Right lobe of liver (tissue), 6 donors: ENCODE data around the gene DLG1. TPM values are rescaled to one million over a fixed set of nuclear protein-coding genes. Genes with fewer than 3 reads are reported as not detected.

Source experiments
- ATAC-seq, 4 donors: fragments of 200-7000 bp; cut with Tn5 transposase; one replicate each; pipeline ENCODE4 v1.9.1; 2020; ENCODE audit warnings: mild to moderate bottlenecking in 4 of 4, moderate library complexity in 4 of 4
- DNase-seq, 3 donors: peaks; one replicate each; pipeline ENCODE4 v3.0.0-alpha.2; 2020
- H3K27ac ChIP-seq, 3 donors: fragments of 200-600 bp; one replicate each; pipeline ENCODE4 v1.8.0; 2022
- H3K27me3 ChIP-seq, 2 donors: fragments of 200-600 bp; one replicate each; pipeline ENCODE4 v1.8.0; 2022
- H3K36me3 ChIP-seq, 4 donors: fragments of 200-600 bp; sonication (generic) in 1 of 4; one replicate each; pipeline versions ENCODE4 v1.5.1 to v1.8.0; 2017 to 2022; ENCODE audit warnings: control low read depth in 1 of 4
- H3K4me1 ChIP-seq, 4 donors: fragments of 200-600 bp; sonication (generic) in 1 of 4; one replicate each; pipeline versions ENCODE4 v1.5.1 to v1.8.0; 2017 to 2022; ENCODE audit warnings: control low read depth in 1 of 4
- H3K4me3 ChIP-seq, 3 donors: fragments of 200-600 bp; one replicate each; pipeline ENCODE4 v1.8.0; 2022
- H3K9me3 ChIP-seq, 4 donors: fragments of 200-600 bp; sonication (generic) in 1 of 4; one replicate each; pipeline versions ENCODE4 v1.5.1 to v1.8.0; 2017 to 2022; ENCODE audit warnings: control low read depth in 1 of 4
- POLR2A ChIP-seq: fragments of 450-650 bp; IDR thresholded peaks from one replicate; pipeline ENCODE4 v1.6.1; 2017; ENCODE audit warnings: antibody characterized with exemption, mild to moderate bottlenecking
- WGBS: methylation state at CpG from one replicate; pipeline ENCODE4 v1.1.6; 2018; ENCODE audit warnings: low coverage, low lambda C conversion rate; ENCODE audit not compliant: insufficient coverage; ENCODE audit errors: missing lambda C conversion rate; 5-methylcytosine and 5-hydroxymethylcytosine counted together
- intact Hi-C, 2 donors: fragments of 100-400 bp; cut with DNase I; formaldehyde crosslinking; loops; one replicate each; pipeline versions ENCODE4 v1.11.2 to v1.14.1; 2022
- total RNA-seq, 6 experiments: library from RNA; depleted of rRNA in 2 of 6; stranded (reverse); fragments of >200 nt in 2 of 6; fragmentation: NEBNext Ultra II Directional in 3 of 6; extraction: Animal tissue kit (Norgen Biotek cat#: 25700) in 3 of 6; gene quantifications; one replicate each; pipeline versions ENCODE4 v1.1.0 to v1.2.4, GENCODE V29; 2016 to 2023
- TF ChIP-seq, protein P1 (sequence below), 4 donors: fragments of 200-600 bp in 3 of 4; fragments of 450-650 bp in 1 of 4; IDR thresholded peaks; one replicate each; pipeline versions ENCODE4 v1.5.1 to v1.8.0; 2016 to 2022; ENCODE audit warnings: antibody characterized with exemption in 4 of 4, mild to moderate bottlenecking in 2 of 4
- donor health status: DM: no; HTN: yes; CAD: no.
- donor health status: DM: no; HTN: no; CAD: no.
- donor health status: DM: no; HTN: no; CAD: no.
- donor health status: DM: no; HTN: yes; CAD: no.
- donor health status: DM: no; HTN: yes; CAD: no.

The DLG1 gene
- total RNA-seq, 6 experiments from 2014 or later: 36.1 to 50.2 (median 44.2) TPM

DNA sequence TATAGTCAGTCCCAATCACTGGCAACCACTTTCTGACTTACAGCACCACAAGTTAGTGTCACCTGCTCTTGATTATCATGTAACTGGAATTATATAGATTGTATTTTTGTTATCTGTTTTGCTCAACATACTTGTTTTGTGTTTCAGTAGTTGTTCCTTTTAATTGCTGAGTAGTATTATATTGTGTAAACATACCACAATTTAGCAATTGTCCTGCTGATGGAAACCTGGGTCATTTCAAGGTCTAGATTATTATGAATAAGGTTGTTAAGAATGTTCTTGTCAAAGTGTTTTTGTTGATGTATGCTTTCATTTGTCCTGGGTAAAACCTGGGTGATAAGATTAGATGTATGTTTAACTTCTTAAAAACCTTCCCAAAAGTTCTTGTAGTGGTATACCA is 186.7 kb downstream of the DLG1 start:
- TF ChIP-seq, protein P1, sequence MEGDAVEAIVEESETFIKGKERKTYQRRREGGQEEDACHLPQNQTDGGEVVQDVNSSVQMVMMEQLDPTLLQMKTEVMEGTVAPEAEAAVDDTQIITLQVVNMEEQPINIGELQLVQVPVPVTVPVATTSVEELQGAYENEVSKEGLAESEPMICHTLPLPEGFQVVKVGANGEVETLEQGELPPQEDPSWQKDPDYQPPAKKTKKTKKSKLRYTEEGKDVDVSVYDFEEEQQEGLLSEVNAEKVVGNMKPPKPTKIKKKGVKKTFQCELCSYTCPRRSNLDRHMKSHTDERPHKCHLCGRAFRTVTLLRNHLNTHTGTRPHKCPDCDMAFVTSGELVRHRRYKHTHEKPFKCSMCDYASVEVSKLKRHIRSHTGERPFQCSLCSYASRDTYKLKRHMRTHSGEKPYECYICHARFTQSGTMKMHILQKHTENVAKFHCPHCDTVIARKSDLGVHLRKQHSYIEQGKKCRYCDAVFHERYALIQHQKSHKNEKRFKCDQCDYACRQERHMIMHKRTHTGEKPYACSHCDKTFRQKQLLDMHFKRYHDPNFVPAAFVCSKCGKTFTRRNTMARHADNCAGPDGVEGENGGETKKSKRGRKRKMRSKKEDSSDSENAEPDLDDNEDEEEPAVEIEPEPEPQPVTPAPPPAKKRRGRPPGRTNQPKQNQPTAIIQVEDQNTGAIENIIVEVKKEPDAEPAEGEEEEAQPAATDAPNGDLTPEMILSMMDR (IDR thresholded peaks at IDR 0.05): no peak
- TF ChIP-seq POLR2A: no peak
- DNase-seq: no peak
- intact Hi-C loops: no loop called here
- Histone ChIP-seq H3K9me3 (no peaks in the 10 kb centered on the region), H3K4me1 (no peaks in the 10 kb centered on the region), H3K27ac (no peak overlapping the region), H3K27me3 (no peaks in the 10 kb centered on the region), H3K4me3 (no peak overlapping the region), H3K36me3 (peaks cover 0 to 2% (median 0%) of the 10 kb centered on the region in 4 donors)
- ATAC-seq: no peak

DNA sequence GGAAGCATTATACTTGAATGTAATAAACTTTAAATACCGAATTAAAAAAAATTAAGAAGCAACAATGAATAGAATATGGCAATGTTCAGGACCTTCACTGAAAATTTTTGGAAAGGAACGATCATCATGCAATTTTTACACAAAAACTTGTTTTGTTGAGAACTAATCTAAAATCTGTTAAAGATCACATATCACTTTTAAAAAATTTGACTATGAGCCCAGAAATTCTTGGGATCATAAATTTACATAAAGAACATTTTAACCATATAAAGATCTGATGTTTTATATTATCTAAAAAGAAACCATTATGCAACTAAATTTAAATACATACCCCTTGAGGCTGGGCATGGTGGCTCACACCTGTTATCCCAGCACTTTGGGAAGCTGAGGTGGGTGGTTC is 192.6 kb downstream of the DLG1 start:
- H3K27me3 ChIP-seq: no peaks in the 10 kb centered on the region
- no peak overlapping the region for H3K27ac ChIP-seq
- no peak for ATAC-seq
- DNase-seq: no peak
- peaks cover 0 to 13% (median 5%) of the 10 kb centered on the region in 4 donors for H3K36me3 ChIP-seq
- H3K4me1 ChIP-seq: no peaks in the 10 kb centered on the region
- TF ChIP-seq, protein P1 (IDR thresholded peaks at IDR 0.05): no peak
- TF ChIP-seq POLR2A: no peak
- no peak overlapping the region for H3K4me3 ChIP-seq
- intact Hi-C loops: no loop called here
- H3K9me3 ChIP-seq: no peaks in the 10 kb centered on the region
- WGBS: 97% methylated on average over 2 of the region's 2 CpGs

DNA sequence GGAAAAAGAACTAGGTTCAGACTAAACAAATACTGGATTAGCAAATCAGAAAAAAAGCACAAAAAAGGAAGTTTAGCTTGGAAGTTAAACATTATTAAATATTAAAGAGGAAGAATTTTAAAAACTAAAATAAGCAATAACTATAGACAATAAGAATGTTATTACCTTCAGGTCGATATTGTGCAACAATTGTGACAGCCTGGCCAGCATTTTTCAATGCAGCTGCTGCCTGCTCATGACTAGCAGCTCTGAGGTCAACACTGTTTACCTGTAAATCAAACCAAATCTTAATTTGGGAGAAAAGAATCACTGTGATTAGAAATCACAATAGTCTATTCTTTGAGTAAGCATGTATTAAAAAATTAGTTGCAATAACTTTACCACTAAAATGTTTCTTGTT is 193.7 kb downstream of the DLG1 start:
- H3K27ac ChIP-seq: no peak overlapping the region
- TF ChIP-seq POLR2A: no peak
- ATAC-seq (peak in 3 of 4 donors; percentile 58 to 69 (median 66)), DNase-seq (peak in 1 of 3 donors; percentile 29)
- H3K27me3 ChIP-seq: no peaks in the 10 kb centered on the region
- H3K36me3 ChIP-seq: peaks cover 0 to 13% (median 5%) of the 10 kb centered on the region in 4 donors
- intact Hi-C loops: no loop called here
- no peak overlapping the region for H3K4me3 ChIP-seq
- no peaks in the 10 kb centered on the region for H3K9me3 ChIP-seq
- 30% methylated on average over 1 of the region's 1 CpG for WGBS
- H3K4me1 ChIP-seq: no peaks in the 10 kb centered on the region

DNA sequence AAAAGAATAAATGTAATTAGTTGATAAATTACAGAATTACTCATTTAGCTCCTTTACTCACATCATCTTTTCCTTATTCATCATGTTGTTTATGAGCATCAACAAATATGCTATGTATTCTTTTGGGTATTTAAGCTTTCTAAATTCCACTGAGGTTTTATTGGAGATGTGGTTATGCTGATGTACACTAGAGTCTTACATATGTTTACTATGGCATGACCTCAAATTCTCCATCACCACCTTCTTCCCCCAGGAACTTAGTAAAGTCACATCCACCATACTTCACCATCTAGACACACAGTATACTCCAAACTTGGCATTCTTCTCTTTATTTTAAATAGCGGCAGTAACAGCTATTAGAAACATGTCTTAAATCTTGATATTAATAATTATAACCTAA is 194.6 kb downstream of the DLG1 start:
- no peak for ATAC-seq
- Histone ChIP-seq H3K4me3 (no peak overlapping the region), H3K27ac (no peak overlapping the region), H3K9me3 (no peaks in the 10 kb centered on the region), H3K36me3 (peaks cover 0 to 13% (median 4%) of the 10 kb centered on the region in 4 donors), H3K27me3 (no peaks in the 10 kb centered on the region), H3K4me1 (no peaks in the 10 kb centered on the region)
- 92% methylated on average over 1 of the region's 1 CpG for WGBS
- intact Hi-C loops: no loop called here
- no peak for TF ChIP-seq POLR2A
- TF ChIP-seq, protein P1 (IDR thresholded peaks at IDR 0.05): no peak
- no peak for DNase-seq

DNA sequence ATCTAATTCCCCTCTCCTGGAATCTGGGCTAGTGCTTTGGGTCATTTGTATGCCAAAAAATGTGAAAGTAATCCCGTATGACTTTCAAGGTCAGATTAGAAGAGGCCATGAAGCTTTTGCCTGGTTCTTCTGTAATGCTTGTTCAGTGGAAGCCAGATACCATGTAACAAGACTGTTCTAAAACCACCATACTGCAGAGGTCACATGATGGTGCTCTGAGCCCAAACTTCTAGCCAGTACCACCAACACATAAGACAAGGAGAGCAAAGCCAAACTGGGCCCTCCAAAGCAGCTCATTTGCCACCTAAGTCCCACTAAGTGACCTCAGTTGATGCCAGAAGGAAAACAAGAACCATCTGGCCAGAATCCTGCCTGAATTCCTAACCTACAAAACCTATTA is 204.5 kb downstream of the DLG1 start:
- Histone ChIP-seq H3K27me3 (no peaks in the 10 kb centered on the region), H3K27ac (no peak overlapping the region), H3K4me1 (no peaks in the 10 kb centered on the region), H3K36me3 (no peaks in the 10 kb centered on the region), H3K4me3 (no peak overlapping the region), H3K9me3 (no peaks in the 10 kb centered on the region)
- TF ChIP-seq, protein P1 (IDR thresholded peaks at IDR 0.05): no peak
- TF ChIP-seq POLR2A: no peak
- intact Hi-C loops: no loop called here
- 40% methylated on average over 1 of the region's 1 CpG for WGBS
- ATAC-seq (no peak), DNase-seq (no peak)
